Raji (cell line): ENCODE results near the gene AVPR2.

ENCODE experiments used
- POLR2A ChIP-seq: IDR thresholded peaks from 2 replicates; pipeline ENCODE4 v1.6.1; 2011; ENCODE audit warnings: low read depth, low read length, control low read depth; ENCODE audit not compliant: insufficient read depth

The AVPR2 gene

DNA sequence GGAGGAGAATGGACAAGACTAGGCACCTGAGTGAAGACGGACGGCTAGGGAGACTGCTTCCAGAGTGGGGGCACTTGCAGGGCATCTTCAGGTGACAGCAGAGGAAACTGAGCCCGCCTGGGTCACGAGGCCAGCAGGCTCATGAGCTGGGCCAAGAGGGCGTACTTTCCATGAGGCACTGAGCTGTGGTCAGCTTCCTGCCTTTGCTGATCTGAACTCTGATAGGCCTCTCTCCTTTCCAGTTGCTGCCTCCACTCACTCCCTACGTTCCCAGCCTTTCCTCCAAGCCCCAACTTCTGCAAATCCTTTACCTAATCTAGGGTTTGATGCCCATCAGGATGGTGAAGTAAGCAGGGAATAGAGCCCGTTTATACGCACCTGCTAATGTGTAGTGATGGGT lies 17.1 kb upstream of the AVPR2 start:
- TF ChIP-seq POLR2A = no peak

GRCh38 chrX:153888344-153888743 lies 16.1 kb upstream of the AVPR2 start:
- TF ChIP-seq POLR2A = no peak

- no peak for TF ChIP-seq POLR2A
Measured at GRCh38 chrX:153889123-153889522, 15.3 kb upstream of the AVPR2 start.

DNA sequence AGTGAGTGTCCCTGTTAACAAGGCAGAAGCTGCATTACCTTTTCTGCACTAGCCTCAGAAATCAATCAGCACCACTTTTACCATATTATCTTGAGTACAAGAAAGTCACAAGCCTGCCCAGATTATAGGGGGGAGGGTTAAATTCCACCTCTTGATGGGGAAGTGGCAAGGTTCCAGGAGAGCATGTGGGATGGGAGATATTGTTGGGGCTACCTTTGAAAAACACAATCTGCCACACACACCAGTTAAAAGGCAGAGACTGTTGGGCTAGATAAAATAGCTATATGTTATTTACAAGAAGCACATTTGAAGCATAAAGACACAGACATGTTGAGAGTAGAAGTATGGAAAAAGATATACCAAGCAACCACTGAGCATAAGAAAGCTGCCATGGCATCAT lies 6.6 kb upstream of the AVPR2 start:
- no peak for TF ChIP-seq POLR2A

- peak; percentile 42; the same call in 1 of the 2 replicates for TF ChIP-seq POLR2A
Measured at GRCh38 chrX:153900831-153901752, 3.4 kb upstream of the AVPR2 start.

- TF ChIP-seq POLR2A = no peak
Measured at GRCh38 chrX:153901753-153902140, 2.7 kb upstream of the AVPR2 start.

GRCh38 chrX:153902385-153902784 lies 2.1 kb upstream of the AVPR2 start:
- no peak for TF ChIP-seq POLR2A

- TF ChIP-seq POLR2A = no peak; the same call in 1 of the 2 replicates
Measured at GRCh38 chrX:153903238-153903980, 1.1 kb upstream of the AVPR2 start.

GRCh38 chrX:153905481-153906095 lies 1.1 kb downstream of the AVPR2 start:
- TF ChIP-seq POLR2A = no peak

GRCh38 chrX:153906126-153906917 lies 1.8 kb downstream of the AVPR2 start:
- no peak for TF ChIP-seq POLR2A

DNA sequence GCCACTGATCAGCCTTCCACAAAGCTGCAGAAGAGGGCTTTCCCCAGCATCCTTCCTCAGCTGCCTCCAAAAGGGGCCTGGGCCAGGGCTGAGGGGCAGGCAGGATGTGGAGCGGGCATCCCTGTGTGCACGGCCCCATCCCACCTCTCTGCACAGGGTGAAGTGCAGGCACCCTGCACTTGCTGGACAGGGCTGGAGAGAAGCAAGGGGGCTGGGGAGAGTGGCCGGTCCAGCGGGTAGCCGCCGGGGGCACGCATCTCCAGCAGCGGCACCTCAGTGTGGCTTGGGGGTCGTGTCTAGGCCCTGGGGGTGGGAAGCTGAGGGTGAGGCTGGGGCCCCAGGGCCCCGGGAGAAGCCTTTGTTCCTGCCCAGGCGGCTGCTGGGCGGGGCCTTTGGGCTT lies 3.0 kb downstream of the AVPR2 start:
- TF ChIP-seq POLR2A = no peak

DNA sequence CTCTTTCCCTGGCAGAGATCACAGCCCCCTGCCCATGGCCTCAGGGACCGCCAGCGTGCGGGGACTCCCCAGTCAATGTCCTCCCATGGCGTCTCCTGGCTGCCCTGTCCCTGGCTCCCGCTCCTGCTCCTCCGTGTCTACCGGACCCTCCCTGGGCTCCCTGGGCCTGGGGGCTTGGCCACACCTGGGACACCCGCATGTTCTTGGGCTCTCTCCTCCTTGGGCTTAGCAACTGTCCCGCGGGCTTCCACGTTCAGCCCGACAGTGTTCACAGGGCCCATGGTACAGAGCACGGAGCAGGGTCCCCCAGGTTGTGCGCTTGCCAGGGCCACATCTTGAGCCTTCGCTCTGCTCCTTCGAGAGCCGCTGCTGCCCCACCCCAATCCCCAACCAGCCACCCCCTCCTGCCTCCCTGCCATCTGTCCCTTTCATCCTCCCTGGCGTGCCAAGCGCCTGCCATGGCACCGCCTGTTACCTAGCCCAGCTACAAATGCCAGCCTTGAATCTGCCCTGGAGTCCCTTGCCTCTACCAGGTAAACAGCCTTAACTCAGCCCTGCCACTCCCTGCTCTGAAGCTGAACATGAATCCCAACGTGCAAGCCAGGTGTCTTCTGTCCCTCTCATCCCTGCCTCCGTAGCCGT lies 3.9 kb downstream of the AVPR2 start:
- no peak for TF ChIP-seq POLR2A

DNA sequence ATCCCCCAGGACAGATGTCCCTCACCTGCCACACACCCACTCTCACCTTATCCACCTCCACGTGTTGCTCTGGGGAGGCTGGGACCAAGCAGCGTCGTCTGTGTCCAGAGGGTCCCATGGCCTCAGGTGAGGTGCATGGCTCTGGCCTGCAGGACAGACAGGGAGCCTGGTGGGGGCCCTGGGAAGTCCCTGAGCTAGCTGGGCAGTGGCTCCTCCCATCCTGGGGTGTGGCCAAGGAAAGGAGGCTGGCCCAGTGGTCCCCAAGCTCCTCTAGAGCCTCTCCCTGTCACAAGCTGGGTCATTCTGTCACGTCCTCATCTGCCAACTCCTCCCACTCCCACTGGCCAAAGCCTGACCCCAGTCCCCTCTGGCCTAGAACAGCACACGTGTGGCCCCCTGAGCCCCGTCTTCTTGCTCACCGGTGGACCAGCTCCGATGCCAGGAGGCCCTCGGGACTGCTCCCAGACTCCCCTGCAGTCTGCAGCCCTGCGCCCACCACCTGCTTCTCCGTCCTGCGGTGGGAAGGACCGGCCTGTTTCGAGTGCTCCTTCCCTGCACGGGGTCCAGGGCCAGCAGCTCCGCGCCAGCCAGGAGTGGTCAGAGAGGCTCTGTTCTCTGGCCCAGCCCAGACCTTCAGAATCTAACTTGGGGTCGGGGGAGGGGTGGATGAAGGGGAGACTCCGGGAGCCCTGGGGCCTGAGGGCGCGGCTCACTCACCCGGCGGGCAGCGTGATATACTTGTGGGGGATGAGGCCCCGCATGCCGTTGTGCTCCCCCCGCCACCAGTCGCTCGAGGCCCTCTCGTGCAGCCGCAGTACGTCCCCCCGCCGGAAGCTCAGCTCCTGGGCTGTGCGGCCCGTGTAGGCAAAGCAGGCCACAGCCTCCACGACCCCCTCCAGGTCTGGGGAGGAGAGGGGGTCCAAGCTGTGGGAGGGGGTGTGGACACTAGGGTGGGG lies 4.8 kb downstream of the AVPR2 start:
- TF ChIP-seq POLR2A = no peak
